GOT3 (cell line): Measurements from ENCODE around the gene CFL1.

ENCODE experiments used
- DNase-seq: peaks from one replicate; lab custom pipeline; 2025; ENCODE audit warnings: mixed read lengths; lab: John Stamatoyannopoulos, UW

CFL1 gene

GRCh38 chr11:65869643-65870306, 11.8 kb upstream of the CFL1 start:
- DNase-seq: no peak

- no peak for DNase-seq
Measured at GRCh38 chr11:65868907-65869306, 10.9 kb upstream of the CFL1 start.

- DNase-seq: no peak
Measured at GRCh38 chr11:65868076-65868667, 10.2 kb upstream of the CFL1 start.

GRCh38 chr11:65867284-65868071, 9.5 kb upstream of the CFL1 start:
- DNase-seq: no peak

- no peak for DNase-seq
Measured at GRCh38 chr11:65866509-65867283, 8.7 kb upstream of the CFL1 start.

- no peak for DNase-seq
Measured at GRCh38 chr11:65865550-65866172, 7.7 kb upstream of the CFL1 start.

- no peak for DNase-seq
Measured at GRCh38 chr11:65864706-65865471, 6.9 kb upstream of the CFL1 start.

- DNase-seq: no peak
Measured at GRCh38 chr11:65863889-65864705, 6.1 kb upstream of the CFL1 start.

GRCh38 chr11:65862941-65863888, 5.2 kb upstream of the CFL1 start:
- DNase-seq: no peak

GRCh38 chr11:65862191-65862735, 4.3 kb upstream of the CFL1 start:
- no peak for DNase-seq

- no peak for DNase-seq
Measured at GRCh38 chr11:65861533-65862183, 3.7 kb upstream of the CFL1 start.

- DNase-seq: no peak
Measured at GRCh38 chr11:65861165-65861505, 3.2 kb upstream of the CFL1 start.

GRCh38 chr11:65860278-65861164, 2.5 kb upstream of the CFL1 start, which contains the start of gene MUS81:
MUS81 (plus strand) TSS chr11:65860433; CDS start chr11:65860754, 321 bp downstream.
- peak; percentile 71 for DNase-seq

- DNase-seq: no peak
Measured at GRCh38 chr11:65859812-65860277, 1.9 kb upstream of the CFL1 start.

GRCh38 chr11:65859095-65859811, 1.3 kb upstream of the CFL1 start:
- DNase-seq: peak; percentile 70

GRCh38 chr11:65858681-65859087, 704 bp upstream of the CFL1 start:
- DNase-seq: no peak

- no peak for DNase-seq
Measured at GRCh38 chr11:65857500-65857852, 504 bp downstream of the CFL1 start.
